HG03442 (cell line): ENCODE measurements around the gene DYSF.

Experiments
- ATAC-seq: cut with Tn5 transposase; IDR thresholded peaks from one replicate; pipeline ENCODE4 v1.9.1; 2021; ENCODE audit warnings: mild to moderate bottlenecking, moderate library complexity; ENCODE audit not compliant: unreplicated experiment

DYSF gene

DNA sequence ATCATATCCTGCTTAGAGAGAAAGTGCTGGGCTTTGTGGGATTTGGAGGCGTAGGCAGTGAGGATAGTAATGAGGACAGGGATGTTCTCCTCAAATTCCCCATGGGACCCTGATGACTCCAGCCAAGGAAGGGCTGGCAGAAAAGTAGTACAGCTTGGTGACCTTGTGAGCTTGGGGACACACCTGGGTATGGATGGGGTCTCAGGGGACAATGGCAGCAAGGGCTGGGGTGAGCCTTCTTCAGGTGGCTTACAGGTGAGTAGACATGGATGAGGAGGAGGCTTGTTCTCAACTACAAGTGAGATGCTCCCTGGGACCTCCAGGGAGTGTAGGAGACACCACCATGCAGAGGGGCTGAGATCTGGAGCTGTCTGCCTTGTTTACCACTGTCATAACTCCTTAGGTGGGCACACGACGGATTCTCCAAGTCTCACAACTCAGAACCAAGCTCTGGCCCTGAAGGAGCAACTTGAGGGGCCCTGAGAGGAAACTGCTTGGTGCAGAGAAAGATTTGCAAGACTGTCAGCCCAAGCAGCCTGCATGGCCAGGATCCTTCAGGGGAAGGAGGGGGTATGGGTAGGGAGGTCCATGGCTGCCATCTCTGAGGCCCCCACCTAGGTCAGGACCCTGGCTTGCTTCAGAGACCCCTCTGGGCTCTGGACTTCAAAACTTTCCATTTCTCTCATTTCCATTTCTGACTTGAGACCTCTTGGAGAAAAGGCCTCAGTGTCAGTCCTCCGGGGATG, 262.8 kb downstream of the DYSF start:
- ATAC-seq: no peak

DNA sequence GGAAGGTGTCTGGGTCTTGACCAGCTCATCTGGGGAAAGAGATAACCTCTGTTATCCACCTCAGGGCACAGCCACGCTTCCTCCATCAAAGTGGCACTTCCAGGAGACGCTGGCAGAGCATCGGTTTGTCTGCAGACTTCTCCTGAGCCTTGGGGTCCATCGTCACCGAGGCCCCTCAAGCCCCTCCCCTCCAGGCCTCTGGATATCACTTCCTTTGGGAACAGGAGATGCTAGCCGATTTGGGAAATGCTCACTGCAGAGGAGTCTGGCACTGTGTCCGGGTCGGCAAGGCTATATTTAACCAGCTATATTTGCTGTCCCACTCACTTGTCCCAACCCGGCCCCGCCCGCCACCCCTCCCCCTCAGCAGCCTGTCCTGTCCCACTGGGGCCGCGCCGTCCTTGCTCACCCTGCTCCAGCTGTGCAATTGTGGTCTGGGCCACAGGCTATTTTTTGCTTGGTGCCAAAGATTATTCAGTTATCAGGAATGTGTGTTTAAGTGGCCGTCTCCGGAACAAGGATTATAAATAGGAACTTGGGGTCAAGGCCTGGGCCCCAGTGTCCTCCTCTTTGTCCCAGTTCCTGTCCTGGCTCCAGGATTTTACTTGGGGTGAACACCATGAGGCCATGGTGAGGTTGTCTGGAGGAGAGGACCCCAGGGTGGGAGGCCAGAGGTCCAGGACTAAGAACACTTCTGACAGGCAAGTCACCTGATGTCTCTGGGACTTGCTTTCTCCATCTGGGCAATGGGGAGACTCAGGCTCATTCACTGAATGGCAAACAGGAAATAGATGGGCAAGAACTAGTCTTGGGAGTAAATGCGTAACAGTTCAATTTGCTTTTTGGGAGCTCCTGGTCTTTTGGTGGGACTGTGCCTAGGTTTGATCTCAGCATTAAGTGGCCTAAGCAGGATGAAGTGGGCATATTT, 263.6 kb downstream of the DYSF start:
- ATAC-seq: no peak

DNA sequence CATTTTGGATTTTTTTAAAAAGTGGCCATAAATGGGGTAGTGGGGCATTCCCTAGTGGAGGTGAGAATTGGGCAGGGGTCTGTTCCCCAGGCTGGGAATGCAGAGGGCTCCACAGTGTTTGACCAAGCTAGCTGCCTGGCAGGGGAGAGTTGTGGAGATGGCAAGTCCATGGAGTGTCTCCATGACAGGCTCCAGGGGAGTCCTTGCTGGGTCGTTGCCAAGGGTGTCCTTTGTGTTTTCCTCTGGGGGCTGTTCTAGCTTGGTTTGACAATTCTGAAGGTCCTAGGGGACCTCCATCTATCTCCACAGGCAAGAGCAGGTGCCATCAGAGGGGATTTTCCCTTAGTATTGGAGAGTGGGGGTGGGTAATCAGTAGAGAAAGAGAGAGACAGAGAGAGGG, 265.3 kb downstream of the DYSF start:
- ATAC-seq: no peak

DNA sequence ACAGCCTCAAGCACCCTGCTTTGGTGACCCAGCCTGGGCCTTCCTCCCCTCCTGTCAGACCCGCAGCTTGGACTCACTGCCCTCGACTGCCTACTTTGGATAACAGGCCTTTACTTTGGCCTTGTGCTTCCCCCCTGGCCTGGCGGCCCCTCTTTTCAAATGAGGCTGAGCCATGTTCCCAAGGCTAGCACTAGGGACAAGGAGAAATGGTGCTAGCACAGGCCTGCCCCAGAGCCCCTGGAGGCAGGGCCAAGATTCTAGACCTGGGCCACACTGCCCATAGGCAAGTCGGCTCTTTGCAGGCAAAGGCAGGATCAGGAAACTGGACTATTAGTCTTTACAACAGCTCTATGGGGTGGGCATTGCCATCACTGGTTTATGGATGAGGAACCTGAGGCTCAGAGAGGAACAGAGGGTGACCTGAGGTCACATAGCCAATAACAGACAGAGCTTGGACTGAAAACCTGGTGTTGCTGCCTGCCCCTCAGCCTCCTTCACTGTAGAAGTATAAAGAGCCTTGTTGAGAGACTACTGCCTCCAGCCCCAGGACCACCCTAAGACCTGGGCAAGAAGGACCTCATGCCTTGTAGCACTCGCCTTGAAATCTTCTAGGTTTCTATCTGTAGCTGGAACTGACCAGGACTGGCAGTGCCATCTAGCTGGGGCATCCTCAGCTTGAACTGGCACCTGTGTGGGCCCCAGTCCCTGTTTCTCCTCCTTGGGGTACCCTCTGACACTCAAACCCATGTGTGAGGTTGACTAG, 266.3 kb downstream of the DYSF start:
- ATAC-seq: no peak

DNA sequence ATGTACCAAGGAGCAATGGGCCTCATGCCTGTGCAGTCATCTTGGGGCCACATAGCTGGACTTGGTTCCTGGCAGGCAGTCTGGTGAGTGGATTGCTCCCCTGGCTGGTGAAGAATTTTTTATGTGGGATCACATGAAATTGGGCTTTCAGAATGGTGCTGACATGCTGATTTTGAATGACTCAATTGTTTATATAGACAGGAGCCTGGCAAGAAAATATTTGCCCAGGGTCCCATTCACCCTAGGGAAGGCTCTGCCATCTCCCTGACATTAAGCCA, 266.9 kb downstream of the DYSF start:
- ATAC-seq: no peak

DNA sequence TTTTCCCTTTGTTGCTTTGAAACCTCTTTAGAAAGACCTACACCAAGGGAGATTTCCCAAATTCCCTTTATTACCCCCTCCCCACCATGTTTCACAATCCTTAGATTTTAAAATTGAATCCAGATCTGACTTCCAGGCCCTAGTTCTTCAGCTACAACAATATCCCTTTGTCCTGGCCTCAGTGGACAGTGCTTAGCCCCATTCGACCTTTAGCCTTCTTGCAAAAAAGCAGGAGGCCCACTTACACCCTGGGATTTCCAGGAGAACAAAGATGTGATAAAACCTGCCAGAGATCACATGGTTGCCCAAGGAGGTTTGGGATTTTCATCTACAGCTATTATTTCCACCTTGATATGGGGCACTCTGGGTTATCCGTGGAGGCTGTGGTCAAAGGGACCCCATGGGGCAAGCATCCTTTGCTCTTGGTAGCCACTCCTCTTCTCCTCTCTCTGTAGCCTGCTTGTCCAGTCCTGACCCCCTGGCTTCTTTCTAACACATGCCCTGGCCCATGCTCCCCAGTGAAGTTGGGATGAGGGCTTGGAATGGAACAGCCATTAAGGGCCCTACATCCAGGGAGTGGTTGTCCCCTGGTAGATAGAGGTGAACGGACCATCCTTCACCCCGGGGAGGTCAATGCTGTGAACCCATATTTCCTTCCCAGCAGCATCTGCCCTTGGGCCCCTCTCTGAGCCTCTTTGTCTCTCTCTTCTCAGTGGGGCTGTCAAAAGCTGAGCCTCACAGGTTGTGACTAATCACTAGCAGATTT, 267.4 kb downstream of the DYSF start:
- no peak for ATAC-seq

DNA sequence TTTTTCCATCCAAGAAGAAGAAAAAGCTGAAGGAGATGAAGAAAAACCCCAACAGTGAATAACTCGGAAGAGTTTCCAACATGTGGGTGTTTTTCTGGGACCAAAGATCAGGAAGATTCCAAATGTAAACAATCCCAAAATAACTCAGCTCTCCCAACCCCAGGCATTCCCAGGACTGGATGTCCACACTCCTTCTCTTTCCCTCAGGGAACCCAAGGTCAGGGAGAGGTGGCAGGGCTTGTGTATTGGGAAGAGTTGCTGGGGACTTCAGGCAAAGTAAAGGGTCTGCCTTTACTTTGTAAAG, 268.0 kb downstream of the DYSF start:
- no peak for ATAC-seq

DNA sequence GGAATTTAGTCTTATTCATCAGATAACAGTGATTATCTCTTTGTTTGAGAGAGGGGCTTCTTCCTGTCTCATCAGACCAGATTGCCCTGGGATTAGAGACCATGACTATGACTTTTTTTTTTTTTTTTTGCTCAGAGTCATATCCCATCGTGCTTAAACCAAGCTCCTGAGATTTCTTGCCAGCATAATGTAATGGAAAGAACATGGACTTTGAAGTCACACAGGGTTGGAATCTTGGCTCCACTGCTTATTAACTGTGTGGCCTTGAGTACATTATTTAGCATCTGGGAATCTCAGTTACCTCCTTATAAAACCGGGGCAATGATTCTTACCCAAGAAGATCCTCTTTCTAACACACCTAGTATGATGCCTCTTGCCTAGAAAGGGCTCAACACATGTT, 268.3 kb downstream of the DYSF start:
- no peak for ATAC-seq

DNA sequence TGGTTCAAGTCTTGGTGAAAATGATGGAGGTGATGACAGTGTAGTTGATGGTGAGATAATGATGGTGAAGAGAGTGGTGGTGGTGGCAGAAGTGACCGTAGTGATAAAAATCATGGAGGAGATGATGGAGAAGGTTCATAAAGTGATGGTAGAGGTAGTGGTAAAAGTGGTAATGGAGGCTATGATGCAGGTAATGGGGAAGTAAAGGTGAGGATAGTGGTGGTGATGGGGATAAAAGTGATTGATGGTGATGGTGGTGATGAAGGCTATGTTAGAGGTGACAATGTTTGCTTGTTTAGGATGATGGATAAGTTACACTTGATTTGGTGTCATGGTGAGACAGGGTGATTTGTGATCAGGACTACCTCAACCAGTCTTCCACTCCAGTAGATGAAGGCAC, 268.9 kb downstream of the DYSF start:
- ATAC-seq: no peak

DNA sequence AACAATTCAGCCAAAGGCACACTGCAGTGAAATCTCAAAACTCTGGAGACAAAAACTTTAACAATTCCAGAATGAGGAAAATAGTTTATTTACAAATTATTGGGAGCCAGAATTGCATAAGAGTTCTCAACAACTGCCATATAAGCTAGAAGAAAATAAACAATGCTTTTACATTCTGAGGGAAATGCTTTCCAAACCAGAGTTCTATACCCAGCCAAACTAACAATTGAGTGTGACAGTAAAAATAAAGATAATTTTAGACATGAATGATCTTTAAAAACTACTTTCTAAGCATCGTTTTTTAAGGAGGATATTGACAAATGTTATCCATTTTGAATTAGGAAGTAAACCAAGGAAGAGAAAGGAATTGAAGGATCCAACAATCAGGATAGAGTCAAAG, 271.4 kb downstream of the DYSF start:
- no peak for ATAC-seq

DNA sequence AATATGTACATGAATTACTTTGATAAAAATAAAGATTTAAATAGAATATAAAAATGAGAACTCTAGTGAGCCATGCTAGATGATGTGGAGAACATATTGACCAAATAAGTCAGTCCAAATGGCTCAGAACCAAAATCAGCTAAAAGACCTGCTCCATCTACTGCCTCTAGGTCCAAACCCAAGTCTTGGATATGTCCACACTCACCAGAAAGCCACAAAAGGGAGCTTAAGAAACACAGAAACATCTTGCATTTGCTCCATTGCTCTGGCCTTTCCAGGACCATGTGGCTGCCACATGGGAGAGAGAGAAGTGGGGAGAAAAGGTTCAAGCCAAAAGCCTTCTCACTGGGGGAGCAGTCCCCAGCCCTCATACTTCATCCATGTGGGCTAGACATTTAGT, 272.5 kb downstream of the DYSF start:
- no peak for ATAC-seq

DNA sequence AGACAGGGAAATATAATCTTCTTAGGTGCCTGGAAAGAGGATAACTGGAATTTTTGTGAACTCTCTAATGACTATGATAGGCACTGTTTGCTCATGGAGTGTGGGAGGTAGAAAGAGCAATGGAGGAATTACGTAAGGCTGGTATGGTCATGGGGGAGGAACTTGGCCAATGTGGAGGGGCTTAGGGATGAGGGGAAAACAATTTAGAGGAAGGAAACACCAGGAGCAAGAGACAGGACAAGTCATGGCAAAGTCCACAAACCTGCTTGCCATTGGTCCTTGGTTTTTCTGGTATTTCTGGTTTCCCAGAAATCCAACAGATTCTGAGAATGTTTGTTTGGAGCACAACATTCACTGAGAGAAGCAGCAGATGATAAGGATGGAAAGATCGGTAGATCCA, 274.2 kb downstream of the DYSF start:
- ATAC-seq: no peak

DNA sequence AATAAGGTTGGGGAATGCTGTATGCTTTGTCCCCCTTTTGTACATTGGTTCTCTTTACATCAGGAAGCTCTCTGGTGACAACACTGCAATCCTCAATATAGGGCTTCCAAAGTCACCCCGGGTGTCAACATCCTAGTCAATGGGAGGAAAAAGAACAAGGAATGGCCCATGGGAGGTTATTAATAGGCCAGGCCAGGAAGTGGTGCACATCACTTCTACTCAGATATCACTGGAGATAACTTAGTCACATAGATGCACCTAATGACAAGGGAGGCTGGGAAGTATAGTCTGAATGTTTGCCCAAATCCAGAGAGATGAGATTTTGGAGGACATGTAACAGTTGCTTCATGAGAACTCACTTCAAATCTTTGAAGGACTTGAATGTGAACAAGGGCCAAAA, 274.7 kb downstream of the DYSF start:
- no peak for ATAC-seq

DNA sequence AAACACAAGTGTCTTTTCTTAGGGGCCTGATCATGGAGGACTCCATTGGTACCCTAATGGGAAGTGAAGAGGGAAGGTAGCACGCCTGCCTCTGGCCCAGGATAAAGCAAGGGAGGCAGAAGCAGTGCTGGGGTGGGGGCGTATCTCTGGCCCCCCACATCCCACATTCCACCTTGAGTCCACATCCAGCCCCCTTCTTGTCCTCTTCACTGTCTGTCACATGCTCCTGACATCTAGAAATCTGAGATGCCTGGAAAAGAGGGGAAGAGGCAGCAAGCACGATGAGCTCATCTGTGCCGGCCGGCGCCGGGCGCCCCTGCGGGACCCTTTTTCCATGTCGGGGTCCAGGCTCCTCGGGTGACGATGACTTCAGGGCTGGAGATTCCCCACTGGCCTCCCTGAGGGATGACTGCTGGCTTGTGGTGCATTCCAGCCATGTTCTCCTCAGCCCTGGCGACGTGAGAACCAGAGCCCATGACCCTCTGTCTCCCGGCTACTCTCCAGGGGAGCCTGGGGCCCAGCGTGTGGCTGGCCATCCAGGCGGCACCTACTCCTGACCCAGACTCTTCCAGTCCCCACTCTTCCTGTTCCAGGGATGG, 277.5 kb downstream of the DYSF start:
- ATAC-seq: no peak

DNA sequence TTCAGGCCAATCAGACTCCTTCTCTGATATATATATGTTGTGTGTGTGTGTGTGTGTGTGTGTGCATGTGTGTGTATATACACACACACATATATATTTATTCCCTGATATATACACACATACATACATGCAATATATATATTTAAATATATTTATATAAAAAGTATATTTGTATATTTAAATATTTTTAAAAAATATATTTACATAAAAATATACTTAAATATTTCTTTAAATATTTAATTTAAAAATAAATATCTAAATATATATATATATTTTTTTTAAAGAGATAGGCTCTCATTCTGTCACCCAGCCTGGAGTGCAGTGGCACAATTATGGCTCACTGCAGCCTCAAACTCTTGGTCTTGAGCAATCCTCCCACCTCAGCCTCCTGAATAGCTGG, 281.3 kb downstream of the DYSF start:
- no peak for ATAC-seq

DNA sequence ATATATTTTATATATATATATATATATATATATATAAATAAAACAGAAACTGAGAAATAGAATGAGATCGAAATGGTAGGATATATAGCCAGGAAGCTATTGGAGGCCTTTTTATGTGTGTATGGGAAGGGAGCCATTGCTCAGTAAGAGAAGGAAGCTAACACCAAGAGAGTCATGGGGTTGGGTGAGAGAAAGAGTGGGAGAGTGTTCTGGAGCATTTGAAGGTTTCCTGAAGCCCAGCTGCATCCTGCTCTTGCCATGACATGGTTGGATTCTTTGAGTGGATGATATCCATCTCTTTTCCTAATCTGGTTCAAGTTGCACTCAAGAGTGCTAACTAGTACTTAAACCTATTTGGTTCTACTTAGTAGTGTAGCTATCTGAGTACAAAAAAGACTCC, 282.3 kb downstream of the DYSF start:
- no peak for ATAC-seq
